GM21717 (cell line): ENCODE results near the gene CYTH2.

Experiments used
- ATAC-seq: cut with Tn5 transposase; IDR thresholded peaks from one replicate; pipeline ENCODE4 v1.9.1; 2021; ENCODE audit warnings: mild to moderate bottlenecking, moderate library complexity; ENCODE audit not compliant: unreplicated experiment

CYTH2 gene

GRCh38 chr19:48452289-48453190, 16.6 kb upstream of the CYTH2 start:
- ATAC-seq: no peak

GRCh38 chr19:48454150-48454730, 14.9 kb upstream of the CYTH2 start:
- no peak for ATAC-seq

- no peak for ATAC-seq
These were observed 13.8 kb upstream of the CYTH2 start, which contains the start of gene KCNJ14 for GRCh38 chr19:48455171-48455907. Gene KCNJ14, plus strand, starts transcription at chr19:48455574. Its CDS starts 6,151 bp downstream, at chr19:48461725.

- ATAC-seq: no peak
These were observed 13.1 kb upstream of the CYTH2 start for GRCh38 chr19:48455908-48456562.

- no peak for ATAC-seq
These were observed 12.3 kb upstream of the CYTH2 start for GRCh38 chr19:48456864-48457263.

- ATAC-seq: no peak
These were observed 11.2 kb upstream of the CYTH2 start for GRCh38 chr19:48458016-48458415.

GRCh38 chr19:48461651-48461981, 7.6 kb upstream of the CYTH2 start:
- no peak for ATAC-seq

- ATAC-seq: no peak
These were observed 7.0 kb upstream of the CYTH2 start for GRCh38 chr19:48461982-48462655.

GRCh38 chr19:48465215-48465614, 4.0 kb upstream of the CYTH2 start:
- no peak for ATAC-seq

- ATAC-seq: no peak
These were observed 2.4 kb upstream of the CYTH2 start for GRCh38 chr19:48466561-48467325.

- peak; percentile 72 for ATAC-seq
These were observed 339 bp upstream of the CYTH2 start for GRCh38 chr19:48468772-48469288.

GRCh38 chr19:48469934-48470680, 938 bp downstream of the CYTH2 start:
- no peak for ATAC-seq

- no peak for ATAC-seq
These were observed 1.7 kb downstream of the CYTH2 start for GRCh38 chr19:48470856-48471255.

GRCh38 chr19:48471836-48472235, 2.7 kb downstream of the CYTH2 start:
- no peak for ATAC-seq

- no peak for ATAC-seq
These were observed 4.2 kb downstream of the CYTH2 start for GRCh38 chr19:48473161-48473966.

- no peak for ATAC-seq
These were observed 5.0 kb downstream of the CYTH2 start for GRCh38 chr19:48474084-48474592.

GRCh38 chr19:48475369-48476068, 6.3 kb downstream of the CYTH2 start:
- no peak for ATAC-seq
